ENCODE data around the gene ATF6B.

GRCh38 chr6:32167761-32168262 is 39.8 kb upstream of the ATF6B start:
- TF ChIP-seq CTCF (IDR thresholded peaks at IDR 0.05) (no peak), POLR2A (IDR thresholded peaks at IDR 0.05) (no peak)
